ENCODE results near the gene PSME2.

The PSME2 gene

GRCh38 chr14:24132976-24133375 is 13.4 kb downstream of the PSME2 start:
- no peak for DNase-seq

- DNase-seq: no peak
Observed at GRCh38 chr14:24132061-24132685, 14.2 kb downstream of the PSME2 start.

GRCh38 chr14:24131549-24131966 is 14.9 kb downstream of the PSME2 start:
- no peak for DNase-seq

GRCh38 chr14:24130717-24131548 is 15.5 kb downstream of the PSME2 start:
- DNase-seq: no peak

GRCh38 chr14:24130380-24130716 is 16.1 kb downstream of the PSME2 start, which contains the start of gene FITM1:
Gene FITM1 (plus strand): TSS chr14:24130659. CDS start chr14:24131564, 905 bp downstream.
- no peak for DNase-seq

- no peak for DNase-seq
Observed at GRCh38 chr14:24129410-24129998, 16.9 kb downstream of the PSME2 start.

GRCh38 chr14:24127673-24128072 is 18.7 kb downstream of the PSME2 start:
- DNase-seq: no peak

- no peak for DNase-seq
Observed at GRCh38 chr14:24126939-24127338, 19.5 kb downstream of the PSME2 start.

- DNase-seq: no peak
Observed at GRCh38 chr14:24123424-24124417, 22.7 kb downstream of the PSME2 start.

- no peak for DNase-seq
Observed at GRCh38 chr14:24122898-24123297, 23.5 kb downstream of the PSME2 start.

GRCh38 chr14:24122416-24122815 is 24.0 kb downstream of the PSME2 start:
- DNase-seq: no peak

GRCh38 chr14:24121210-24121609 is 25.2 kb downstream of the PSME2 start:
- DNase-seq: no peak

GRCh38 chr14:24119691-24120090 is 26.7 kb downstream of the PSME2 start:
- no peak for DNase-seq

- no peak for DNase-seq
Observed at GRCh38 chr14:24117179-24117578, 29.2 kb downstream of the PSME2 start.

GRCh38 chr14:24116128-24116814 is 30.1 kb downstream of the PSME2 start:
- no peak for DNase-seq

- DNase-seq: no peak
Observed at GRCh38 chr14:24115422-24116127, 30.8 kb downstream of the PSME2 start.

- DNase-seq: peak; percentile 99
Observed at GRCh38 chr14:24114532-24115421, 31.6 kb downstream of the PSME2 start, which contains the start of the genes DCAF11 and NRL. Gene DCAF11 (plus strand): TSS chr14:24114777. CDS start chr14:24115595, 818 bp downstream. Gene NRL (minus strand): TSS chr14:24114949. CDS start chr14:24082848, 32,101 bp downstream.

- DNase-seq: peak; percentile 97
Observed at GRCh38 chr14:24113801-24114531, 32.4 kb downstream of the PSME2 start.

- peak; percentile 73 for DNase-seq
Observed at GRCh38 chr14:24113379-24113800, 33.0 kb downstream of the PSME2 start.

Data from OCI-M1 (cell line).